PFSK-1 (cell line): ENCODE results near the gene CASS4.

Experiments used
- POLR2AphosphoS5 ChIP-seq: IDR thresholded peaks from 2 replicates; pipeline ENCODE4 v1.6.1; 2012; ENCODE audit warnings: low read depth, mild to moderate bottlenecking, control low read depth, low read length, moderate library complexity
- SIN3A ChIP-seq: IDR thresholded peaks from 2 replicates; pipeline ENCODE4 v1.6.1; 2012; ENCODE audit warnings: mild to moderate bottlenecking, low read length, moderate library complexity, borderline replicate concordance; ENCODE audit not compliant: insufficient read depth
- TAF1 ChIP-seq: IDR thresholded peaks from 2 replicates; pipeline ENCODE4 v1.6.1; 2012; ENCODE audit warnings: low read length, control low read depth, borderline replicate concordance; ENCODE audit not compliant: insufficient read depth

- TF ChIP-seq POLR2AphosphoS5: no peak
- TF ChIP-seq SIN3A: no peak
- TF ChIP-seq TAF1: no peak
Observed at GRCh38 chr20:56451056-56451765, 39.2 kb downstream of the CASS4 start.
